ENCODE results near the gene TFB2M. TPM values are rescaled to one million over a fixed set of nuclear protein-coding genes. Genes with fewer than 3 reads are reported as not detected.

Gene TFB2M
- polyA plus RNA-seq, 3 donors = 4.9 to 9.7 (median 7.9) TPM

GRCh38 chr1:246602194-246602593 lies 36.1 kb upstream of the TFB2M start:
- peaks cover 0 to 5% of the 10 kb centered on the region in 2 donors for H3K9me3 ChIP-seq (replicated peaks in 1 of 2; ENCODE audit: control insufficient read depth in 1 of 2, insufficient read depth in 1 of 2, low read length in 2 of 2)
- Mint-ChIP-seq H3K9me3 (peaks cover 0 to 13% (median 2%) of the 10 kb centered on the region in 7 donors), H3K27ac (no peak overlapping the region), H3K36me3 (peaks cover 5 to 11% of the 10 kb centered on the region in 2 donors), H3K4me3 (no peak overlapping the region), H3K27me3 (ENCODE audit: low read depth in 3 of 3) (peaks cover 0 to 2% (median 0%) of the 10 kb centered on the region in 3 donors), H3K4me1 (peaks cover 8% of the 10 kb centered on the region)
- no peaks in the 10 kb centered on the region for H3K4me1 ChIP-seq (ENCODE audit: control insufficient read depth in 1 of 2, insufficient read depth in 2 of 2, low read length in 2 of 2)
- no peak overlapping the region for H3K27ac ChIP-seq (ENCODE audit: low read depth in 1 of 2, low read length in 2 of 2)
- TF ChIP-seq CTCF (IDR thresholded peaks at IDR 0.05) = no peak
- no peak overlapping the region for H3K4me2 ChIP-seq (replicated peaks; ENCODE audit: extremely low read depth, low read length, poor library complexity, severe bottlenecking)
- H3K27me3 ChIP-seq (ENCODE audit: control insufficient read depth in 2 of 2, insufficient read depth in 2 of 2, low read length in 2 of 2) = no peaks in the 10 kb centered on the region
- WGBS (ENCODE audit: insufficient coverage) = 76% methylated on average over 2 of the region's 3 CpGs
- peaks cover 0 to 3% of the 10 kb centered on the region in 2 donors for H3K36me3 ChIP-seq (replicated peaks in 1 of 2; ENCODE audit: control insufficient read depth in 1 of 2, insufficient read depth in 2 of 2, low read length in 2 of 2)
- H2AFZ ChIP-seq (ENCODE audit: insufficient read depth, low read depth, low read length, poor library complexity, severe bottlenecking) = no peak overlapping the region
- H3K4me3 ChIP-seq (replicated peaks in 1 of 3; ENCODE audit: low read depth in 2 of 3, low read length in 3 of 3) = no peak overlapping the region
- intact Hi-C loops (cut with micrococcal nuclease) = loop anchor here in 1 of 2 donors (10.0 kb wide), 1 partner anchor 1637 kb away; a partner anchor contains a TSS
- peaks cover 79% of the 10 kb centered on the region for H3K79me2 ChIP-seq (ENCODE audit: insufficient read depth, low read length)
- peaks cover 36% of the 10 kb centered on the region for H4K20me1 ChIP-seq (ENCODE audit: insufficient read depth, low read length)
- no peak overlapping the region for H3K9ac ChIP-seq (ENCODE audit: insufficient read depth, low read length, poor library complexity, severe bottlenecking)
- DNase-seq = no peak

GRCh38 chr1:246600579-246600978 lies 34.5 kb upstream of the TFB2M start:
- Histone ChIP-seq H3K27ac (ENCODE audit: low read depth in 1 of 2, low read length in 2 of 2) (no peak overlapping the region), H2AFZ (ENCODE audit: insufficient read depth, low read depth, low read length, poor library complexity, severe bottlenecking) (no peak overlapping the region), H3K4me2 (replicated peaks; ENCODE audit: extremely low read depth, low read length, poor library complexity, severe bottlenecking) (no peak overlapping the region), H3K9ac (ENCODE audit: insufficient read depth, low read length, poor library complexity, severe bottlenecking) (no peak overlapping the region), H3K4me3 (replicated peaks in 1 of 3; ENCODE audit: low read depth in 2 of 3, low read length in 3 of 3) (no peak overlapping the region), H3K4me1 (ENCODE audit: control insufficient read depth in 1 of 2, insufficient read depth in 2 of 2, low read length in 2 of 2) (no peaks in the 10 kb centered on the region), H3K36me3 (replicated peaks in 1 of 2; ENCODE audit: control insufficient read depth in 1 of 2, insufficient read depth in 2 of 2, low read length in 2 of 2) (peaks cover 0 to 16% of the 10 kb centered on the region in 2 donors), H3K27me3 (ENCODE audit: control insufficient read depth in 2 of 2, insufficient read depth in 2 of 2, low read length in 2 of 2) (no peaks in the 10 kb centered on the region), H3K79me2 (ENCODE audit: insufficient read depth, low read length) (peaks cover 94% of the 10 kb centered on the region), H3K9me3 (replicated peaks in 1 of 2; ENCODE audit: control insufficient read depth in 1 of 2, insufficient read depth in 1 of 2, low read length in 2 of 2) (peaks cover 0 to 5% of the 10 kb centered on the region in 2 donors), H4K20me1 (ENCODE audit: insufficient read depth, low read length) (peaks cover 40% of the 10 kb centered on the region)
- DNase-seq = no peak
- 90% methylated on average over 2 of the region's 2 CpGs for WGBS (ENCODE audit: insufficient coverage)
- Mint-ChIP-seq H3K4me1 (peaks cover 11% of the 10 kb centered on the region), H3K36me3 (peaks cover 7 to 19% of the 10 kb centered on the region in 2 donors), H3K9me3 (peaks cover 0 to 10% (median 2%) of the 10 kb centered on the region in 7 donors), H3K27me3 (ENCODE audit: low read depth in 3 of 3) (no peaks in the 10 kb centered on the region), H3K4me3 (no peak overlapping the region), H3K27ac (no peak overlapping the region)
- TF ChIP-seq CTCF (IDR thresholded peaks at IDR 0.05) = no peak
- intact Hi-C loops (cut with micrococcal nuclease) = loop anchor here in 1 of 2 donors (10.0 kb wide), 1 partner anchor 1636 kb away; a partner anchor contains a TSS

Data from CD14-positive monocyte (primary cell).